WERI-Rb-1 (cell line): ENCODE measurements around the gene CNGA2.

Source experiments
- DNase-seq: peaks from one replicate; pipeline ENCODE4 v3.0.0-alpha.2; 2020
- H3K27ac ChIP-seq: fragments of 250-450 bp; sonication (Bioruptor Pico); 2 replicates; pipeline ENCODE4 v1.5.1; 2020; ENCODE audit warnings: mild to moderate bottlenecking, moderate library complexity
- H3K27me3 ChIP-seq: fragments of 250-450 bp; sonication (Bioruptor Pico); 2 replicates; pipeline ENCODE4 v1.5.1; 2021; ENCODE audit warnings: mild to moderate bottlenecking, low read depth, moderate library complexity; ENCODE audit not compliant: insufficient read depth, severe bottlenecking
- H3K36me3 ChIP-seq: fragments of 250-450 bp; sonication (Bioruptor Pico); 2 replicates; pipeline ENCODE4 v1.5.1; 2020; ENCODE audit warnings: mild to moderate bottlenecking, moderate library complexity
- H3K4me3 ChIP-seq: 2 replicates; pipeline ENCODE4 v1.5.1; 2011; ENCODE audit warnings: low read depth, mild to moderate bottlenecking, control low read depth, low read length
- H3K9me3 ChIP-seq: fragments of 250-450 bp; sonication (Bioruptor Pico); 2 replicates; pipeline ENCODE4 v1.5.1; 2021; ENCODE audit warnings: mild to moderate bottlenecking, moderate library complexity; ENCODE audit not compliant: severe bottlenecking
- TF ChIP-seq, protein P1 (sequence below): IDR thresholded peaks from 2 replicates; pipeline ENCODE4 v1.5.1; 2011; ENCODE audit warnings: low read depth, mild to moderate bottlenecking, control low read depth, inconsistent platforms, low read length

Gene CNGA2

GRCh38 chrX:151734446-151734845, at the start of gene CNGA2:
CNGA2 (plus strand) TSS chrX:151734746; CDS start chrX:151738484, 3,738 bp downstream.
- peaks cover 81% of the 10 kb centered on the region for H3K27me3 ChIP-seq
- DNase-seq: no peak
- no peaks in the 10 kb centered on the region for H3K36me3 ChIP-seq
- TF ChIP-seq, protein P1, sequence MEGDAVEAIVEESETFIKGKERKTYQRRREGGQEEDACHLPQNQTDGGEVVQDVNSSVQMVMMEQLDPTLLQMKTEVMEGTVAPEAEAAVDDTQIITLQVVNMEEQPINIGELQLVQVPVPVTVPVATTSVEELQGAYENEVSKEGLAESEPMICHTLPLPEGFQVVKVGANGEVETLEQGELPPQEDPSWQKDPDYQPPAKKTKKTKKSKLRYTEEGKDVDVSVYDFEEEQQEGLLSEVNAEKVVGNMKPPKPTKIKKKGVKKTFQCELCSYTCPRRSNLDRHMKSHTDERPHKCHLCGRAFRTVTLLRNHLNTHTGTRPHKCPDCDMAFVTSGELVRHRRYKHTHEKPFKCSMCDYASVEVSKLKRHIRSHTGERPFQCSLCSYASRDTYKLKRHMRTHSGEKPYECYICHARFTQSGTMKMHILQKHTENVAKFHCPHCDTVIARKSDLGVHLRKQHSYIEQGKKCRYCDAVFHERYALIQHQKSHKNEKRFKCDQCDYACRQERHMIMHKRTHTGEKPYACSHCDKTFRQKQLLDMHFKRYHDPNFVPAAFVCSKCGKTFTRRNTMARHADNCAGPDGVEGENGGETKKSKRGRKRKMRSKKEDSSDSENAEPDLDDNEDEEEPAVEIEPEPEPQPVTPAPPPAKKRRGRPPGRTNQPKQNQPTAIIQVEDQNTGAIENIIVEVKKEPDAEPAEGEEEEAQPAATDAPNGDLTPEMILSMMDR: no peak
- H3K9me3 ChIP-seq: no peaks in the 10 kb centered on the region
- no peak within 1 kb of the TSS for H3K4me3 ChIP-seq
- no peak within 1 kb of the TSS for H3K27ac ChIP-seq

DNA sequence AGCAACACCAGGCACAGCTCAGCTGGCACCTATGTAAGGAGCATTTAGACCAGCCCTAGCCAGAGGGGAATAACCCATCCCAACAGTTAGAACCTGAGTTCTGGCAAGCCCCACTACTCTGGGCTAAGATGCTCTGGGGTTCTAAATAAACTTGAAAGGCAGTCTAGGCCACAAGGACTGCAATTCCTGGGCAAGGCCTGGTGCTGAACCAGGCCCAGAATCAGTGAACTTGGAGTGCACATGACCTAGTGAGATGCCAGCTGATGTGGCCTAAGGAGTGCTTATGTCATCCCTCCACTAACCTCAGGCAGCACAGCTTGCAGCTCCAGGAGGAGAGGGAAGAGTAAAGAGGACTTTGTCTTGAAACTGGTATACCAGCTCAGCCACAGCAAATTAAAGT, 46.9 kb upstream of the CNGA2 start:
- Histone ChIP-seq H3K4me3 (no peak overlapping the region), H3K9me3 (no peaks in the 10 kb centered on the region), H3K36me3 (no peaks in the 10 kb centered on the region), H3K27me3 (peaks cover 3% of the 10 kb centered on the region), H3K27ac (no peak overlapping the region)
- peak; percentile 39 for DNase-seq
- TF ChIP-seq, protein P1: no peak

GRCh38 chrX:151688695-151689094, 45.9 kb upstream of the CNGA2 start:
- Histone ChIP-seq H3K36me3 (no peaks in the 10 kb centered on the region), H3K27ac (no peak overlapping the region), H3K9me3 (no peaks in the 10 kb centered on the region), H3K27me3 (peaks cover 9% of the 10 kb centered on the region), H3K4me3 (no peak overlapping the region)
- TF ChIP-seq, protein P1: no peak
- no peak for DNase-seq

- no peak for DNase-seq
- H3K36me3 ChIP-seq: no peaks in the 10 kb centered on the region
- no peak overlapping the region for H3K27ac ChIP-seq
- H3K27me3 ChIP-seq: peaks cover 32% of the 10 kb centered on the region
- TF ChIP-seq, protein P1: no peak
- peaks cover 3% of the 10 kb centered on the region for H3K9me3 ChIP-seq
- no peak overlapping the region for H3K4me3 ChIP-seq
These were observed 41.7 kb upstream of the CNGA2 start for GRCh38 chrX:151692825-151693224.

DNA sequence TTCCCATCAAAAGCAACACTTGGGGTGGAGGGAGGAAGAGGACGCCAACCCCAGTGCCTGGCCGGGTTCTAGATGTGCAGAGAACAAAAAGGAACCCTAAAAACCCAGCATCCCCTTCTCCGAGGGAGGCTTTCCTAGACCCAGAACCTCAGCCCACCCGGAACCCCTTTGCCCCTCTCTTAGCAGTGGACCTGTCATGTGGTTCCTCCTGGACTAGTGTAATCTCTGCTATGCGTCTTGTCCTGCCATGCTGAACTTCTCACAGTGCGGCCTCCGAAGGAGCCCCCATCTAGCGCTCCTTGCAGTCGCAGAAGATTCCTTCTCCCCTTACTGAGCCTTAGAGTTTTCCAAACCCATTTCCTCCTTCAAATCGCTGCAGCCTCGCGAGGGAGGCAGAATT, 40.4 kb upstream of the CNGA2 start:
- no peak for DNase-seq
- H3K36me3 ChIP-seq: no peaks in the 10 kb centered on the region
- H3K27me3 ChIP-seq: peaks cover 39% of the 10 kb centered on the region
- no peak overlapping the region for H3K4me3 ChIP-seq
- peaks cover 3% of the 10 kb centered on the region for H3K9me3 ChIP-seq
- TF ChIP-seq, protein P1: no peak
- no peak overlapping the region for H3K27ac ChIP-seq
